H1 (cell line): ENCODE measurements around the gene TMEM165.

ENCODE experiments used
- JUN ChIP-seq: IDR thresholded peaks from 2 replicates; pipeline ENCODE4 v1.6.1; 2011; ENCODE audit warnings: low read depth, mild to moderate bottlenecking, improper control_type of control experiment, low read length
- POLR2A ChIP-seq, 2 experiments: IDR thresholded peaks; 1 replicate in 1 of 2; 2 replicates in 1 of 2; pipeline ENCODE4 v1.6.1; 2011; ENCODE audit warnings: low read depth in 2 of 2, low read length in 2 of 2, mild to moderate bottlenecking in 2 of 2; ENCODE audit errors: control extremely low read depth in 1 of 2
- POLR2AphosphoS5 ChIP-seq: IDR thresholded peaks from 2 replicates; pipeline ENCODE4 v1.6.1; 2011; ENCODE audit warnings: low read depth, low read length
- RAD21 ChIP-seq, 2 experiments: IDR thresholded peaks in 1 of 2; conservative IDR thresholded peaks in 1 of 2; 2 replicates each; pipeline ENCODE4 v1.6.1; 2011; ENCODE audit warnings: low read depth in 2 of 2, low read length in 2 of 2, improper control_type of control experiment in 1 of 2, inconsistent platforms in 1 of 2, mild to moderate bottlenecking in 1 of 2, moderate library complexity in 1 of 2
- RXRA ChIP-seq: IDR thresholded peaks from 2 replicates; pipeline ENCODE4 v1.6.1; 2011; ENCODE audit warnings: low read depth, mild to moderate bottlenecking, low read length, moderate library complexity; ENCODE audit not compliant: insufficient read depth
- TAF1 ChIP-seq: IDR thresholded peaks from 2 replicates; pipeline ENCODE4 v1.6.1; 2011; ENCODE audit warnings: mild to moderate bottlenecking, low read depth, low read length
- YY1 ChIP-seq: IDR thresholded peaks from 2 replicates; pipeline ENCODE4 v1.6.1; 2011; ENCODE audit warnings: low read depth, mild to moderate bottlenecking, low read length
- TF ChIP-seq, protein P1 (sequence below), 3 experiments: IDR thresholded peaks; 1 replicate in 2 of 3; 2 replicates in 1 of 3; pipeline versions ENCODE4 v1.5.1 to v1.6.1; 2011; ENCODE audit warnings: low read length in 3 of 3, mild to moderate bottlenecking in 3 of 3, inconsistent platforms in 2 of 3, low read depth in 1 of 3, moderate library complexity in 1 of 3; ENCODE audit not compliant: insufficient read depth in 1 of 3; ENCODE audit errors: control extremely low read depth in 1 of 3

DNA sequence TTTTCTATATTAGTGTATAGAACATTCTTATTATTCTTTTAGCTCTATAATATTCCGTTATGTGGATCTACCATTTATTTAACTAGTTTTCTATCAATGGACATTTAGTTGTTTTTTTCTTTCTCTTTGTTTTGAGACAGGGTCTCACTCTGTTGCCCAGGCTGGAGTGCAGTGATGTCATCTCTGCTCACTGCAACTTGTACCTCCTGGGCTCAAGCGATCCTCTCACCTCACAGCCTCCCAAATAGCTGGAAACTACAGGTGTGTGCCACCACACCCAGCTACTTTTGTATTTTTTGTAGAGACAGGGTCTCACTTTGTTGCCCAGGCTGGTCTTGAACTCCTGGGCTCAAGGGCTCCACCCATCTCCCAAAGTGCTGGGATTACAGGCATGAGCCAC is 10.8 kb downstream of the TMEM165 start:
- no peak for TF ChIP-seq RAD21 (IDR thresholded peaks at IDR 0.05 in 1 of 2, conservative IDR thresholded peaks at IDR 0.05 in 1 of 2; ENCODE audit: low read depth in 2 of 2, low read length in 2 of 2)
- no peak for TF ChIP-seq JUN
- TF ChIP-seq, protein P1, sequence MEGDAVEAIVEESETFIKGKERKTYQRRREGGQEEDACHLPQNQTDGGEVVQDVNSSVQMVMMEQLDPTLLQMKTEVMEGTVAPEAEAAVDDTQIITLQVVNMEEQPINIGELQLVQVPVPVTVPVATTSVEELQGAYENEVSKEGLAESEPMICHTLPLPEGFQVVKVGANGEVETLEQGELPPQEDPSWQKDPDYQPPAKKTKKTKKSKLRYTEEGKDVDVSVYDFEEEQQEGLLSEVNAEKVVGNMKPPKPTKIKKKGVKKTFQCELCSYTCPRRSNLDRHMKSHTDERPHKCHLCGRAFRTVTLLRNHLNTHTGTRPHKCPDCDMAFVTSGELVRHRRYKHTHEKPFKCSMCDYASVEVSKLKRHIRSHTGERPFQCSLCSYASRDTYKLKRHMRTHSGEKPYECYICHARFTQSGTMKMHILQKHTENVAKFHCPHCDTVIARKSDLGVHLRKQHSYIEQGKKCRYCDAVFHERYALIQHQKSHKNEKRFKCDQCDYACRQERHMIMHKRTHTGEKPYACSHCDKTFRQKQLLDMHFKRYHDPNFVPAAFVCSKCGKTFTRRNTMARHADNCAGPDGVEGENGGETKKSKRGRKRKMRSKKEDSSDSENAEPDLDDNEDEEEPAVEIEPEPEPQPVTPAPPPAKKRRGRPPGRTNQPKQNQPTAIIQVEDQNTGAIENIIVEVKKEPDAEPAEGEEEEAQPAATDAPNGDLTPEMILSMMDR (IDR thresholded peaks at IDR 0.05; ENCODE audit: control extremely low read depth in 1 of 3, insufficient read depth in 1 of 3, low read depth in 1 of 3, low read length in 3 of 3), result no peak
- no peak for TF ChIP-seq TAF1
- TF ChIP-seq POLR2A (IDR thresholded peaks at IDR 0.05; ENCODE audit: control extremely low read depth in 1 of 2, low read depth in 2 of 2, low read length in 2 of 2), result no peak
- TF ChIP-seq RXRA, result no peak
- TF ChIP-seq POLR2AphosphoS5, result no peak
- no peak for TF ChIP-seq YY1
